Peyer's patch (tissue), 4 donors: Measurements from ENCODE around the gene PLEKHN1.

Experiments
- POLR2A ChIP-seq, 2 donors: fragments of 450-650 bp; IDR thresholded peaks; one replicate each; pipeline ENCODE4 v1.5.1; 2017; ENCODE audit warnings: antibody characterized with exemption in 2 of 2, mild to moderate bottlenecking in 2 of 2, moderate library complexity in 2 of 2
- TF ChIP-seq, protein P1 (sequence below), 6 experiments: fragments of 450-650 bp in 4 of 6; fragments of 200-600 bp in 2 of 6; sonication (generic) in 1 of 6; IDR thresholded peaks; one replicate each; pipeline ENCODE4 v1.5.1; 2017 to 2019; ENCODE audit warnings: antibody characterized with exemption in 6 of 6, mild to moderate bottlenecking in 3 of 6, moderate library complexity in 1 of 6

- no peak for TF ChIP-seq POLR2A (IDR thresholded peaks at IDR 0.05)
- TF ChIP-seq, protein P1, sequence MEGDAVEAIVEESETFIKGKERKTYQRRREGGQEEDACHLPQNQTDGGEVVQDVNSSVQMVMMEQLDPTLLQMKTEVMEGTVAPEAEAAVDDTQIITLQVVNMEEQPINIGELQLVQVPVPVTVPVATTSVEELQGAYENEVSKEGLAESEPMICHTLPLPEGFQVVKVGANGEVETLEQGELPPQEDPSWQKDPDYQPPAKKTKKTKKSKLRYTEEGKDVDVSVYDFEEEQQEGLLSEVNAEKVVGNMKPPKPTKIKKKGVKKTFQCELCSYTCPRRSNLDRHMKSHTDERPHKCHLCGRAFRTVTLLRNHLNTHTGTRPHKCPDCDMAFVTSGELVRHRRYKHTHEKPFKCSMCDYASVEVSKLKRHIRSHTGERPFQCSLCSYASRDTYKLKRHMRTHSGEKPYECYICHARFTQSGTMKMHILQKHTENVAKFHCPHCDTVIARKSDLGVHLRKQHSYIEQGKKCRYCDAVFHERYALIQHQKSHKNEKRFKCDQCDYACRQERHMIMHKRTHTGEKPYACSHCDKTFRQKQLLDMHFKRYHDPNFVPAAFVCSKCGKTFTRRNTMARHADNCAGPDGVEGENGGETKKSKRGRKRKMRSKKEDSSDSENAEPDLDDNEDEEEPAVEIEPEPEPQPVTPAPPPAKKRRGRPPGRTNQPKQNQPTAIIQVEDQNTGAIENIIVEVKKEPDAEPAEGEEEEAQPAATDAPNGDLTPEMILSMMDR (IDR thresholded peaks at IDR 0.05) = no peak
Observed at GRCh38 chr1:979744-980072, 13.4 kb downstream of the PLEKHN1 start.
